Fibroblast of villous mesenchyme (primary cell): ENCODE measurements around the gene USP12. TPM values are rescaled to one million over a fixed set of nuclear protein-coding genes. Genes with fewer than 3 reads are reported as not detected.
"Not testable (repeated sequence)": the region's sequence is repeated elsewhere in the genome, so short reads cannot be mapped to it uniquely, and the experiment has no call there.

Experiments used
- DNase-seq: peaks from one replicate; pipeline ENCODE4 v3.0.0-alpha.2; 2010; ENCODE audit warnings: low read depth
- H3K4me3 ChIP-seq: 2 replicates; pipeline ENCODE4 v1.5.1; 2011; ENCODE audit warnings: low read depth, mild to moderate bottlenecking, low read length
- CTCF ChIP-seq: IDR thresholded peaks from 2 replicates; pipeline ENCODE4 v1.5.1; 2012; ENCODE audit warnings: low read depth, mild to moderate bottlenecking, low read length; ENCODE audit not compliant: insufficient read depth
- total RNA-seq: library from RNA; depleted of rRNA; stranded (reverse); fragments of >200 nt; gene quantifications from 2 replicates; pipeline ENCODE4 v1.2.3, GENCODE V29; 2012

Gene USP12
- total RNA-seq, 1 donor, result 19.0 TPM

GRCh38 chr13:27194895-27195764 lies 23.5 kb upstream of the USP12 start:
- TF ChIP-seq CTCF, result no peak
- no peak overlapping the region for H3K4me3 ChIP-seq
- peak; percentile 81 for DNase-seq

GRCh38 chr13:27194209-27194608 lies 22.6 kb upstream of the USP12 start:
- no peak for TF ChIP-seq CTCF
- no peak overlapping the region for H3K4me3 ChIP-seq
- peak; percentile 26 for DNase-seq

GRCh38 chr13:27193496-27193895 lies 21.9 kb upstream of the USP12 start:
- TF ChIP-seq CTCF, result no peak
- DNase-seq, result no peak
- no peak overlapping the region for H3K4me3 ChIP-seq

- no peak for DNase-seq
- no peak for TF ChIP-seq CTCF
- no peak overlapping the region for H3K4me3 ChIP-seq
Observed at GRCh38 chr13:27192973-27193372, 21.4 kb upstream of the USP12 start.

GRCh38 chr13:27192367-27192766 lies 20.8 kb upstream of the USP12 start:
- DNase-seq, H3K4me3 ChIP-seq: not testable (repeated sequence)

GRCh38 chr13:27189192-27189591 lies 17.6 kb upstream of the USP12 start:
- DNase-seq, result no peak
- no peak for TF ChIP-seq CTCF
- H3K4me3 ChIP-seq, result no peak overlapping the region

GRCh38 chr13:27188239-27188638 lies 16.6 kb upstream of the USP12 start:
- no peak for DNase-seq
- H3K4me3 ChIP-seq, result no peak overlapping the region
- TF ChIP-seq CTCF, result no peak
